ENCODE results near the gene CACNA2D3. TPM values are rescaled to one million over a fixed set of nuclear protein-coding genes. Genes with fewer than 3 reads are reported as not detected.

The CACNA2D3 gene
- total and polyA plus RNA-seq, 4 donors: 0.06 to 0.37 (median 0.08) TPM; not detected in 1

DNA sequence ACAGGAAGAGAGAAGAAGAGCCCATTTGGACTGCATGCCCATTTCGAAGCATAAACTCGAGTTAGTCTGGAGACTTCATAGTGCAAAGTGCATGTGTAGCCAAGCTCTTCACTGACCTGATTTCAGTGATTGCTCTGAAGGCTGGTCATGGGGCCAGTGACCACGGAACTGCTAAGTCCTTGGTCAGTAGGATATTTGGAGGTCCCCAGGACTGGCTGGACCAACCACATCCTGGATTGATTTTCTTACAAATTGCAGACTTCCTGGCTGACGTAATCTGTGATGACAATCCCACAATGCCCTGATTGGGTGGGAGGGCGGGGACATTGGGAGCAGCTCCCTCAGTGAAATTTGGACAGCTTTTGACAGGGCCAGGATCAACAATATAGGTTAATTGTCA, 233.4 kb downstream of the CACNA2D3 start:
- Histone ChIP-seq H3K36me3 (ENCODE audit: control insufficient read depth in 4 of 4, insufficient read depth in 3 of 4, low read depth in 1 of 4, low read length in 3 of 4) (no peaks in the 10 kb centered on the region), H3K4me3 (ENCODE audit: low read depth in 1 of 3, low read length in 3 of 3) (no peak overlapping the region), H3K4me1 (ENCODE audit: control insufficient read depth in 4 of 4, insufficient read depth in 4 of 4, low read length in 3 of 4) (peaks cover 0 to 28% (median 15%) of the 10 kb centered on the region in 4 donors), H3K9me3 (ENCODE audit: control insufficient read depth in 4 of 4, low read length in 3 of 4) (no peaks in the 10 kb centered on the region), H3K9ac (ENCODE audit: low read depth in 1 of 2, low read length in 2 of 2) (no peak overlapping the region), H3K27ac (ENCODE audit: low read depth in 1 of 2, low read length in 2 of 2) (no peak overlapping the region), H3K27me3 (ENCODE audit: control insufficient read depth in 4 of 4, insufficient read depth in 4 of 4, low read length in 3 of 4) (no peaks in the 10 kb centered on the region)
- no peak for DNase-seq (ENCODE audit: low spot score)
- TF ChIP-seq CTCF (IDR thresholded peaks at IDR 0.05; ENCODE audit: low read depth, low read length, missing input control): no peak
- TF ChIP-seq JUND (IDR thresholded peaks at IDR 0.05): no peak
- no peak for TF ChIP-seq GABPA (IDR thresholded peaks at IDR 0.05 in 1 of 2, conservative IDR thresholded peaks at IDR 0.05 in 1 of 2)
- TF ChIP-seq SP1 (IDR thresholded peaks at IDR 0.05): no peak
- TF ChIP-seq RAD21 (IDR thresholded peaks at IDR 0.05): no peak
- no peak for TF ChIP-seq REST (IDR thresholded peaks at IDR 0.05)
- no peak for TF ChIP-seq FOXA1 (IDR thresholded peaks at IDR 0.05)
- TF ChIP-seq YY1 (IDR thresholded peaks at IDR 0.05): no peak
- TF ChIP-seq HNF4G (IDR thresholded peaks at IDR 0.05): no peak
- no peak for TF ChIP-seq NR2F2 (IDR thresholded peaks at IDR 0.05)
- TF ChIP-seq FOXA2 (IDR thresholded peaks at IDR 0.05): no peak
- no peak for TF ChIP-seq EGR1 (IDR thresholded peaks at IDR 0.05; ENCODE audit: low read depth in 2 of 2)
- TF ChIP-seq ATF3 (IDR thresholded peaks at IDR 0.05): no peak
- no peak for TF ChIP-seq RXRA (IDR thresholded peaks at IDR 0.05)
- TF ChIP-seq, protein P1, sequence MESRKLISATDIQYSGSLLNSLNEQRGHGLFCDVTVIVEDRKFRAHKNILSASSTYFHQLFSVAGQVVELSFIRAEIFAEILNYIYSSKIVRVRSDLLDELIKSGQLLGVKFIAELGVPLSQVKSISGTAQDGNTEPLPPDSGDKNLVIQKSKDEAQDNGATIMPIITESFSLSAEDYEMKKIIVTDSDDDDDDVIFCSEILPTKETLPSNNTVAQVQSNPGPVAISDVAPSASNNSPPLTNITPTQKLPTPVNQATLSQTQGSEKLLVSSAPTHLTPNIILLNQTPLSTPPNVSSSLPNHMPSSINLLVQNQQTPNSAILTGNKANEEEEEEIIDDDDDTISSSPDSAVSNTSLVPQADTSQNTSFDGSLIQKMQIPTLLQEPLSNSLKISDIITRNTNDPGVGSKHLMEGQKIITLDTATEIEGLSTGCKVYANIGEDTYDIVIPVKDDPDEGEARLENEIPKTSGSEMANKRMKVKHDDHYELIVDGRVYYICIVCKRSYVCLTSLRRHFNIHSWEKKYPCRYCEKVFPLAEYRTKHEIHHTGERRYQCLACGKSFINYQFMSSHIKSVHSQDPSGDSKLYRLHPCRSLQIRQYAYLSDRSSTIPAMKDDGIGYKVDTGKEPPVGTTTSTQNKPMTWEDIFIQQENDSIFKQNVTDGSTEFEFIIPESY (IDR thresholded peaks at IDR 0.05): no peak
- 64% methylated on average over 5 of the region's 5 CpGs for WGBS

DNA sequence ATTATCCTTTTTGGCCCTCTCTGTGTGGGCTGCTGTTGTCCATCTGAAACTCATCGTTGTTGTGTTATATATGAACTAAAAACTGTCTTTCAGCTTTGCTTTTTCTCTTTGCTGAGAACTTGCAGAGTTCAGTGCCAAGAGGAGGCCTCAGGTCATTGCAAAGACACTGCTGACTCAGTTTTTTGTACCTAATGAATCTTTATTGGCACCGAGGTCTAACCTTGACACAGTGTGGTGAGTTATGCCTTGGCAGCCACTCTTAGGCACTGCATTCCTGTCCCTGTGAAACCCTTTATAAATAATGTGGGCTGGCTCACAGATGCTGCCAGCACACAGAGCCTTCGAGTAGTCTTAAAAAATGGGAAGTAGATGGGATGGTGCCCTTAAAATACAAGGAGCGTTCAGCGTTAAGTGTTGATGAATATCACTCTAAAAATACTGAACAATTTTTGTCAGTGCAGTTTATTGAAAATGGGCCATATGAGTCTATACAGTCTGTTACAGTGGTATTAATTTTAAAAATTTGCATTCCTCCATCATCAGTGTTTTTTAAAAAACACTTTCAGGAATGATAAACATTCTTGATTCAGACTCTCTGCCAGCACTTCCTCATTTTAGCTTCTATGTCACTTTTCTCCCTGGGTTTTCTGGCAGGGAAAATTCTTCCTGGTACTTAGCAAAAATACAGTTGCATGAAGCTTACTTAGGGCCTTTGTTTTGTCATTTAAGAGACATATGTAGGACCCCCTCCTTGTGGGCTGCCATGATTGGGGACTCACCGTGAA, 234.1 kb downstream of the CACNA2D3 start:
- no peak for DNase-seq (ENCODE audit: low spot score)
- WGBS: 55% methylated on average over 6 of the region's 6 CpGs
- TF ChIP-seq ATF3 (IDR thresholded peaks at IDR 0.05) (no peak), RAD21 (IDR thresholded peaks at IDR 0.05) (no peak), HNF4G (IDR thresholded peaks at IDR 0.05) (no peak), SP1 (IDR thresholded peaks at IDR 0.05) (no peak), FOXA1 (IDR thresholded peaks at IDR 0.05) (no peak), FOXA2 (IDR thresholded peaks at IDR 0.05) (no peak), EGR1 (IDR thresholded peaks at IDR 0.05; ENCODE audit: low read depth in 2 of 2) (no peak), RXRA (IDR thresholded peaks at IDR 0.05) (no peak), HNF4A (conservative IDR thresholded peaks at IDR 0.05) (no peak), MAX (IDR thresholded peaks at IDR 0.05) (no peak), TAF1 (conservative IDR thresholded peaks at IDR 0.05) (no peak), GABPA (IDR thresholded peaks at IDR 0.05 in 1 of 2, conservative IDR thresholded peaks at IDR 0.05 in 1 of 2) (no peak), NR2F2 (IDR thresholded peaks at IDR 0.05) (no peak)
- TF ChIP-seq, protein P1 (IDR thresholded peaks at IDR 0.05): no peak

More for the DNA sequence above, 234.1 kb downstream of the CACNA2D3 start:
- H3K9ac ChIP-seq (ENCODE audit: low read depth in 1 of 2, low read length in 2 of 2): no peak overlapping the region
- no peak overlapping the region for H3K4me3 ChIP-seq (ENCODE audit: low read depth in 1 of 3, low read length in 3 of 3)
- no peaks in the 10 kb centered on the region for H3K36me3 ChIP-seq (ENCODE audit: control insufficient read depth in 4 of 4, insufficient read depth in 3 of 4, low read depth in 1 of 4, low read length in 3 of 4)
- H3K9me3 ChIP-seq (ENCODE audit: control insufficient read depth in 4 of 4, low read length in 3 of 4): no peaks in the 10 kb centered on the region
- H3K27me3 ChIP-seq (ENCODE audit: control insufficient read depth in 4 of 4, insufficient read depth in 4 of 4, low read length in 3 of 4): no peaks in the 10 kb centered on the region
- peaks cover 0 to 28% (median 15%) of the 10 kb centered on the region in 4 donors for H3K4me1 ChIP-seq (ENCODE audit: control insufficient read depth in 4 of 4, insufficient read depth in 4 of 4, low read length in 3 of 4)
- H3K27ac ChIP-seq (ENCODE audit: low read depth in 1 of 2, low read length in 2 of 2): no peak overlapping the region
